Body of pancreas (tissue), 4 donors: ENCODE measurements around the gene NOTCH4.

Source experiments
- CTCF ChIP-seq, 7 experiments: fragments of 450-650 bp in 4 of 7; fragments of 200-600 bp in 3 of 7; sonication (generic) in 3 of 7; IDR thresholded peaks; one replicate each; pipeline ENCODE4 v1.5.1; 2016 to 2019; ENCODE audit warnings: antibody characterized with exemption in 7 of 7
- POLR2A ChIP-seq, 3 donors: fragments of 450-650 bp; IDR thresholded peaks; one replicate each; pipeline ENCODE4 v1.6.1; 2016; ENCODE audit warnings: antibody characterized with exemption in 3 of 3, mild to moderate bottlenecking in 2 of 3

GRCh38 chr6:32224696-32225095, 829 bp upstream of the NOTCH4 start:
- no peak for TF ChIP-seq CTCF (IDR thresholded peaks at IDR 0.05)
- no peak for TF ChIP-seq POLR2A (IDR thresholded peaks at IDR 0.05)
